HepG2 (cell line): ENCODE measurements around the gene GSPT1. TPM values are rescaled to one million over a fixed set of nuclear protein-coding genes. Genes with fewer than 3 reads are reported as not detected.

ENCODE experiments used
- ARID5B ChIP-seq: IDR thresholded peaks from 2 replicates; pipeline ENCODE4 v1.4.0; 2020; ENCODE audit warnings: mild to moderate bottlenecking, missing genetic modification reagents
- ATF4 ChIP-seq, 2 experiments: fragments of 450-650 bp in 1 of 2; sonication (generic) in 1 of 2; formaldehyde crosslinking; IDR thresholded peaks; 2 replicates each; pipeline versions ENCODE4 v1.5.0 to v1.8.0; 2020 to 2022; ENCODE audit warnings: mild to moderate bottlenecking in 1 of 2, missing genetic modification reagents in 1 of 2
- ATF7 ChIP-seq, 2 experiments: fragments of 450-650 bp in 1 of 2; sonication (generic) in 1 of 2; formaldehyde crosslinking in 1 of 2; IDR thresholded peaks; 2 replicates each; pipeline versions ENCODE4 v1.4.0 to v1.6.1; 2016 to 2020; ENCODE audit warnings: antibody characterized with exemption in 1 of 2, mild to moderate bottlenecking in 1 of 2, missing genetic modification reagents in 1 of 2
- CEBPB ChIP-seq: IDR thresholded peaks from 2 replicates; pipeline ENCODE4 v1.6.1; 2011; ENCODE audit warnings: low read depth, low read length, improper control_type of control experiment, borderline replicate concordance
- EP300 ChIP-seq, 3 experiments: sonication (generic) in 1 of 3; formaldehyde crosslinking in 1 of 3; IDR thresholded peaks; 2 replicates each; pipeline versions ENCODE4 v1.5.1 to v1.6.1; 2011 to 2020; ENCODE audit warnings: low read depth in 2 of 3, low read length in 2 of 3, borderline replicate concordance in 1 of 3, improper control_type of control experiment in 1 of 3, mild to moderate bottlenecking in 1 of 3, missing genetic modification reagents in 1 of 3, moderate library complexity in 1 of 3
- FOXK2 ChIP-seq: fragments of 450-650 bp; IDR thresholded peaks from 2 replicates; pipeline ENCODE4 v1.6.1; 2016
- IRX3 ChIP-seq: sonication (generic); formaldehyde crosslinking; IDR thresholded peaks from 2 replicates; pipeline ENCODE4 v1.8.1; 2023; ENCODE audit warnings: mild to moderate bottlenecking, low read depth, missing genetic modification reagents, borderline replicate concordance
- LCORL ChIP-seq, 2 experiments: fragments of 450-650 bp in 1 of 2; sonication (generic) in 1 of 2; formaldehyde crosslinking in 1 of 2; IDR thresholded peaks; 2 replicates each; pipeline versions ENCODE4 v1.5.0 to v1.6.1; 2017 to 2020; ENCODE audit warnings: antibody characterized with exemption in 1 of 2, missing genetic modification reagents in 1 of 2
- NCOA2 ChIP-seq: sonication (generic); formaldehyde crosslinking; IDR thresholded peaks from 2 replicates; pipeline ENCODE4 v1.8.0; 2022; ENCODE audit warnings: inconsistent platforms
- PLSCR1 ChIP-seq: sonication (generic); formaldehyde crosslinking; IDR thresholded peaks from 2 replicates; pipeline ENCODE4 v1.5.0; 2020; ENCODE audit warnings: missing genetic modification reagents, mild to moderate bottlenecking, borderline replicate concordance
- RARA ChIP-seq: IDR thresholded peaks from 2 replicates; pipeline ENCODE4 v1.6.1; 2016; ENCODE audit warnings: missing genetic modification reagents, missing compliant biosample characterization
- RNF219 ChIP-seq: sonication (generic); formaldehyde crosslinking; IDR thresholded peaks from 2 replicates; pipeline ENCODE4 v1.5.0; 2020; ENCODE audit warnings: mild to moderate bottlenecking, missing genetic modification reagents
- RXRB ChIP-seq: IDR thresholded peaks from 2 replicates; pipeline ENCODE4 v1.6.1; 2016; ENCODE audit warnings: borderline replicate concordance, missing genetic modification reagents, missing compliant biosample characterization
- SMC3 ChIP-seq: IDR thresholded peaks from 2 replicates; pipeline ENCODE4 v1.6.1; 2011; ENCODE audit warnings: low read length, improper control_type of control experiment
- ZBTB21 ChIP-seq: sonication (generic); formaldehyde crosslinking; IDR thresholded peaks from 2 replicates; pipeline ENCODE4 v1.4.0; 2020; ENCODE audit warnings: missing genetic modification reagents
- ZFP41 ChIP-seq: sonication (generic); formaldehyde crosslinking; IDR thresholded peaks from 2 replicates; pipeline ENCODE4 v1.4.0; 2020; ENCODE audit warnings: mild to moderate bottlenecking, missing genetic modification reagents, borderline replicate concordance
- ZMYM3 ChIP-seq: sonication (generic); formaldehyde crosslinking; IDR thresholded peaks from 2 replicates; pipeline ENCODE4 v1.5.1; 2020; ENCODE audit warnings: mild to moderate bottlenecking, missing genetic modification reagents
- ZNF3 ChIP-seq: IDR thresholded peaks from 2 replicates; pipeline ENCODE4 v1.7.0; 2017; ENCODE audit warnings: inconsistent platforms
- ZNF773 ChIP-seq: sonication (generic); formaldehyde crosslinking; IDR thresholded peaks from 2 replicates; pipeline ENCODE4 v1.4.0; 2020; ENCODE audit warnings: missing genetic modification reagents, borderline replicate concordance
- ZNF883 ChIP-seq: sonication (generic); formaldehyde crosslinking; IDR thresholded peaks from 2 replicates; pipeline ENCODE4 v1.5.1; 2020; ENCODE audit warnings: mild to moderate bottlenecking, missing genetic modification reagents; ENCODE audit errors: not compliant biosample characterization
- polyA plus RNA-seq, 8 experiments: library from polyadenylated mRNA; depleted of rRNA in 3 of 8; stranded (reverse) in 7 of 8; unstranded in 1 of 8; fragments of >200 nt; fragmentation: Illumina TruSeq in 4 of 8; extraction: Trizol in 4 of 8; gene quantifications; 2 replicates each; pipeline versions ENCODE4 v1.2.1 to v1.2.3, GENCODE V29; 2011 to 2016; ENCODE audit warnings: low read depth in 4 of 8, missing spikeins in 1 of 8, mixed read lengths in 1 of 8; ENCODE audit not compliant: insufficient read depth in 1 of 8
- total RNA-seq, 5 experiments: library from RNA; depleted of rRNA; stranded (reverse); fragments of >200 nt; fragmentation: Illumina TruSeq; extraction: Trizol; gene quantifications; 2 replicates each; pipeline ENCODE4 v1.2.3, GENCODE V29; 2016; ENCODE audit warnings: low read depth in 1 of 5

GSPT1 gene
- total and polyA plus RNA-seq, 2 of the 13 experiments (the other 11 are each of a cell fraction or from before 2014, with no cell fraction given), result 120 to 316 TPM

- TF ChIP-seq EP300 (IDR thresholded peaks at IDR 0.05; ENCODE audit: low read depth in 2 of 2, low read length in 2 of 2), result peak in 1 of 2 experiments; percentile 41; a peak in 2 of 4 replicates
- TF ChIP-seq EP300 (CRISPR knock-in tag; IDR thresholded peaks at IDR 0.05; ENCODE audit: borderline replicate concordance), result no peak
- peak; percentile 65; the same call in 1 of the 2 replicates for TF ChIP-seq ZNF3
- TF ChIP-seq ZBTB21 (CRISPR knock-in tag), result 0 out of 2 replicates have a peak, but pooled peaks have one; percentile 64
- TF ChIP-seq NCOA2 (CRISPR knock-in tag), result peak; percentile 31; the same call in 1 of the 2 replicates
- no peak for TF ChIP-seq LCORL (IDR thresholded peaks at IDR 0.05)
- no peak for TF ChIP-seq LCORL (CRISPR knock-in tag; IDR thresholded peaks at IDR 0.05)
- no peak for TF ChIP-seq ZNF773 (CRISPR knock-in tag)
- TF ChIP-seq SMC3, result peak; percentile 18; the same call in 1 of the 2 replicates
- peak; percentile 61 for TF ChIP-seq RARA (CRISPR knock-in tag)
- peak; percentile 96 for TF ChIP-seq CEBPB
- peak; percentile 62; the same call in 1 of the 2 replicates for TF ChIP-seq ARID5B
- TF ChIP-seq FOXK2, result peak; percentile 68
- no peak for TF ChIP-seq PLSCR1 (CRISPR knock-in tag)
- no peak for TF ChIP-seq IRX3
- no peak for TF ChIP-seq ZFP41 (CRISPR knock-in tag)
- TF ChIP-seq ZNF883, result no peak
- peak in 1 of 2 experiments; percentile 87; a peak in 2 of 4 replicates for TF ChIP-seq ATF4 (CRISPR knock-in tag; IDR thresholded peaks at IDR 0.05)
- TF ChIP-seq RNF219 (CRISPR knock-in tag), result no peak
- peak; percentile 10; the same call in 1 of the 2 replicates for TF ChIP-seq RXRB (CRISPR knock-in tag)
- 0 out of 2 replicates have a peak, but pooled peaks have one; percentile 9 for TF ChIP-seq ZMYM3 (CRISPR knock-in tag)
- TF ChIP-seq ATF7 (IDR thresholded peaks at IDR 0.05), result peak; percentile 56; the same call in 1 of the 2 replicates
- no peak for TF ChIP-seq ATF7 (CRISPR knock-in tag; IDR thresholded peaks at IDR 0.05)
Observed at GRCh38 chr16:11833951-11834695, 81.6 kb downstream of the GSPT1 start (continued).
